Mucosa of descending colon (tissue), 3 donors: ENCODE measurements around the gene ZNF709. TPM values are rescaled to one million over a fixed set of nuclear protein-coding genes. Genes with fewer than 3 reads are reported as not detected.
"Not testable (repeated sequence)": the region's sequence is repeated elsewhere in the genome, so short reads cannot be mapped to it uniquely, and the experiment has no call there.

Source experiments
- ATAC-seq: fragments of 200-7000 bp; cut with Tn5 transposase; one replicate; pipeline ENCODE4 v1.9.1; 2020; ENCODE audit warnings: mild to moderate bottlenecking, moderate library complexity
- DNase-seq, 3 donors: peaks; one replicate each; pipeline ENCODE4 v3.0.0-alpha.2; 2020
- H3K36me3 ChIP-seq: fragments of 200-600 bp; one replicate; pipeline ENCODE4 v1.8.0; 2021; ENCODE audit warnings: low read depth, mild to moderate bottlenecking
- H3K4me1 ChIP-seq: fragments of 200-600 bp; one replicate; pipeline ENCODE4 v1.8.0; 2021; ENCODE audit warnings: low read depth, mild to moderate bottlenecking
- H3K4me3 ChIP-seq: fragments of 200-600 bp; one replicate; pipeline ENCODE4 v1.8.0; 2021; ENCODE audit warnings: mild to moderate bottlenecking
- H3K9me3 ChIP-seq: fragments of 200-600 bp; one replicate; pipeline ENCODE4 v1.8.0; 2021; ENCODE audit warnings: mild to moderate bottlenecking
- CTCF ChIP-seq: fragments of 200-600 bp; IDR thresholded peaks from one replicate; pipeline ENCODE4 v1.8.0; 2022; ENCODE audit warnings: antibody characterized with exemption, mild to moderate bottlenecking
- intact Hi-C, 2 donors: fragments of 100-400 bp; cut with DNase I in 1 of 2; cut with micrococcal nuclease in 1 of 2; formaldehyde crosslinking; loops; one replicate each; pipeline versions ENCODE4 v1.11.0 to v1.11.1; 2022; cut with DNase I, micrococcal nuclease
- total RNA-seq, 3 donors: library from RNA; stranded (reverse); fragmentation: NEBNext Ultra II Directional in 2 of 3; extraction: Animal tissue kit (Norgen Biotek cat#: 25700) in 2 of 3; gene quantifications; one replicate each; pipeline versions ENCODE4 v1.2.1 to v1.2.4, GENCODE V29; 2021 to 2023
- donor health status: DM: no; HTN: no; CAD: no; lungs with moderate emphysema.
- donor health status: DM: no; HTN: no; CAD: no.
- donor health status: DM: no; HTN: yes; CAD: no.

The ZNF709 gene
- total RNA-seq, 3 donors from 2014 or later, result 1.2 to 3.3 (median 1.8) TPM

DNA sequence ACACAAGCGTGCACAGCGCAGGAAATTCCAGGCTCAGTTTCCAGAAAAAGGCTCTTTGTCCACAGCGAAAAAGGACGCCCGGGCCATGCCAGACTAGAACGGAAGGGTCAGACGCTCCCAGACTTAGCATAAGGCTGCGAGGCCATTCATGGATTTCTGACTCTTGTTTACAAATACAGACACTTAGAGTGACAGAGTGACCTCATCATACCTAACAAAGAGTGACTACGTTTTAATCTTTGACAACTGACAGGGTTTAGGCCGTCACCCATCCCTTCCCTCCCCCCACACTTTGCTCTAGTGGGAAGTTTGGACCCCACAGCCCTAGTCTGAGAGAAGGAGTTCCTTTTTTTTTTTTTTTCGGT, 418 bp upstream of the ZNF709 start:
- Histone ChIP-seq H3K4me3 (peak overlapping the region; percentile 92), H3K9me3 (no peaks in the 10 kb centered on the region), H3K36me3 (no peaks in the 10 kb centered on the region), H3K4me1 (peaks cover 3% of the 10 kb centered on the region)
- DNase-seq, result no peak
- ATAC-seq, result peak; percentile 48
- TF ChIP-seq CTCF, result no peak
- intact Hi-C loops, result no loop called here

DNA sequence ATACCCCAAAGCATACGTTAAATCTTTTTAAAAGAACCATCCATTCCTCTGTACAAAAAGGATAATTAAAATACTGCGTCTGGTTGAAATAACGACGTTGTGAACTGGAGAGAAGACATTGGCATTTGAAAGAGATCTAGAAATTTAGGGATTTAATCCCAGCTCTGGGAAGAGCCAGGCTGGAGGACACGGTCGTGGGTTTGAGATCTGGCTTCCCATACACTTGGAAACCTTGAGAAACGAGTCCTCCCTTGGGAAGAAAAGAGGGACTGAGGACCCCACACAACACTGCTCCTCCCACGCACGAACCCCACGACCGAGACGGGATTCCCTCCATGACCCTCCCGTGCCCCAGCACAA, 625 bp downstream of the ZNF709 start:
- intact Hi-C loops, result no loop called here
- no peak for TF ChIP-seq CTCF
- H3K36me3 ChIP-seq, result no peaks in the 10 kb centered on the region
- DNase-seq (no peak), ATAC-seq (no peak)
- H3K9me3 ChIP-seq, result no peaks in the 10 kb centered on the region
- H3K4me3 ChIP-seq, result peak overlapping the region; percentile 92
- H3K4me1 ChIP-seq, result peaks cover 5% of the 10 kb centered on the region

DNA sequence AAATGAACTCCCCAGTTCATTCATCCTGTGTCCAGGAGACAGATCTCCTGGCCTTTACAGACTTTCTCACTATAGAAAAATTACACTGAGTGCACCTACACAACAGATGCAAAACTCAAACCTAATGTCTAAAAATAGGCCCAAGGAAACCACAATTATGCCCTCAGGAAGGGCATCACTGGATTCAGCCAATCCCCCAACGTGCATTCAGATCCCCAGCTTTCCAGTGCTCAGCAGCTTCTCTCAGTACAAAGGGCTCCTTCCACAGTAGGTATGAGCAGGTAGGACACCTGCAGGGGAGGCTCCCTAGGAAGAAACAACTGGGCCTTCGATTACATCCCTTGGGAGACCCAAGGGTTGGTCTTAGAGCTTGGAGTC, 2.1 kb downstream of the ZNF709 start:
- Histone ChIP-seq H3K36me3 (no peaks in the 10 kb centered on the region), H3K4me1 (peaks cover 13% of the 10 kb centered on the region), H3K9me3 (no peaks in the 10 kb centered on the region), H3K4me3 (no peak overlapping the region)
- intact Hi-C loops, result no loop called here
- no peak for TF ChIP-seq CTCF
- DNase-seq (no peak), ATAC-seq (no peak)

DNA sequence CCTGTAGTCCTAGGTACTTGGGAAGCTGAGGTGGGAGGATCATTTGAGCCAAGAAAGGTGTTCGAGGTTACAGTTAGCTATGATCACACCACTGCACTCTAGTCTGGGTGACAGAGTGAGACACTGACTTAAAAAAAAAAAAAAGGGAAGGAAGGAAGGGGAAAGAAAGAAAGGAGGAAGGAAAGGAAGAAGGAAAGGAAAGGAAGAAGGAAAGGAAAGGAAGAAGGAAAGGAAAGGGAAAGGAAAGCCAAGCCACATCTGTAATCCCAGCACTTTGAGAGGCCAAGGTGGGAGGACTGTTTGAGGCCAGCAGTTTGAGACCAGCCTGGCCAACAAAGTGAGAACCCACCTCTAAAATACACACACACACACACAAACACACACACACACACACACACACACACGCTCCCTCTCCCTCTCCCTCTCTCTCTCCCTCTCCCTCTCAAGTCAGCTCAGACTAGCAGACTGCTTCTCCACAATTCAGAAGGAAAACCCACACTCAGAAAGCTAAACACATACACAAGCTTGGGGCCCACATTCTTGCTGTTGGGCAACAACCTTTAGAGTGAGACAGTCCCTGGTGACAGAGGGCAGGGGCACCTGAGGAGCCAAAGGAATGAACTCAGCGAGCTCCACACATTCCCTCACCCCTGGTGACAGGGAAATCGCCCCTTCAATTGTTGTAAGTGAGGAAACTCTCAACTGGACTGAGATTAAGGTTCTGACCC, 2.7 kb downstream of the ZNF709 start:
- H3K4me1 ChIP-seq, result peaks cover 13% of the 10 kb centered on the region
- DNase-seq (no peak), ATAC-seq (no peak)
- no peaks in the 10 kb centered on the region for H3K9me3 ChIP-seq
- no peaks in the 10 kb centered on the region for H3K36me3 ChIP-seq
- no peak overlapping the region for H3K4me3 ChIP-seq
- TF ChIP-seq CTCF, result no peak
- intact Hi-C loops, result no loop called here

DNA sequence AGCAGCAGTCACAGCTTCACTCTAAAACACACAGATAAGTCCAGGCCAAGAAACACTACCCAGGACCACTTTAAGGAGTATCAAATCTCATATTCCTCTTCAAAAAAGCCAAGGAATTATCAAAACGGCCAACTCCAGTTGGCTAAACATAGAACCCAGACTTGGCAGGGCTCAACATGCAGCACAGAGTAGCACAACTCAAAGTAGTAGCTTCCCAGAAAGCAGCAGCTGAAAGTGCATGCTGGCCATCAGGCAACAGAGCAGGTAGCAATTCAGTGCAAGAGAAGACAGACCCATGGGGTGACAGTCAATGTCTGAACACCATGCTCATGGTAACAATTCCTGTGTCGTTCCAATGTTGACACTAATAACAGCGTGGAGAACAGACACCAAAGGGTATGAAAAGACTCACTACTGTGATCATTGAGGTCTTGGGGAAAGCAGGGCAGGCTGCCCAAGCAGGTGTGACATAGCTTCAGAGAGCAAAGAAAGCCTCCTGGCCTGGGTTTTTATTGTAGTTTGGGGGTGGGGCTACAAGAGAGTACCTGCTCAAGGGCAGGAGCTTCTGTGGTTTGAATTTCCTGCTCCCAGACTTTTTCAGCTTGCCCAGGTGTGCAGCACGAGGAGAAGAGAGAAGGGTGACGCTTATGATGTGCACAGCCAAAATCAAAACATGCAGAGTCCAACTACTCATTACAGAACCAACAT, 6.2 kb downstream of the ZNF709 start:
- DNase-seq, result peak in 2 of 3 donors; percentile 36 to 56
- intact Hi-C loops, result no loop called here
- H3K9me3 ChIP-seq, result no peaks in the 10 kb centered on the region
- peak; percentile 93 for ATAC-seq
- peaks cover 10% of the 10 kb centered on the region for H3K4me1 ChIP-seq
- no peak overlapping the region for H3K4me3 ChIP-seq
- no peaks in the 10 kb centered on the region for H3K36me3 ChIP-seq
- no peak for TF ChIP-seq CTCF

GRCh38 chr19:12467651-12468050, 17.0 kb downstream of the ZNF709 start:
- H3K9me3 ChIP-seq, result peaks cover 79% of the 10 kb centered on the region

More at GRCh38 chr19:12467651-12468050, 17.0 kb downstream of the ZNF709 start:
- ATAC-seq, H3K4me3 ChIP-seq, H3K4me1 ChIP-seq, H3K36me3 ChIP-seq, DNase-seq, intact Hi-C loops: not testable (repeated sequence)
